GM21737 (cell line): ENCODE data around the gene RASGRP4.
"Not testable (repeated sequence)": the region's sequence is repeated elsewhere in the genome, so short reads cannot be mapped to it uniquely, and the experiment has no call there.

Source experiments
- ATAC-seq: cut with Tn5 transposase; IDR thresholded peaks from one replicate; pipeline ENCODE4 v1.9.1; 2021; ENCODE audit warnings: mild to moderate bottlenecking, moderate library complexity; ENCODE audit not compliant: unreplicated experiment

RASGRP4 gene

DNA sequence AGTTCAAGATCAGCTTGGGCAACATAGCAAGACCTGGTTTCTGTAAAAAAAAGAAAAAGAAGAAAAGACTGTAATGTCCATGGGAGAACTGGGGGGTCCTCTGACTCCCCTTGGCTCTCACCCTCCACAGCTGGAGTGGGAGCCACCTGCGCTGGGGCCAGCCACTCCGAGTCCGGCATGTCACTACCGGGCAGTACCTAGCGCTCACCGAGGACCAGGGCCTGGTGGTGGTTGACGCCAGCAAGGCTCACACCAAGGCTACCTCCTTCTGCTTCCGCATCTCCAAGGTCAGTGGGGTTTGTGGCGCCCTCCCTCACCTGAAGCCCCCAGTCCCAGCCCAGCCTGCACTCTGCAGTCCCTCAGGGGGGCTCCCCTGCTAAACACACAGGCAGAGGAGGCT lies 22.2 kb upstream of the RASGRP4 start:
- no peak for ATAC-seq

DNA sequence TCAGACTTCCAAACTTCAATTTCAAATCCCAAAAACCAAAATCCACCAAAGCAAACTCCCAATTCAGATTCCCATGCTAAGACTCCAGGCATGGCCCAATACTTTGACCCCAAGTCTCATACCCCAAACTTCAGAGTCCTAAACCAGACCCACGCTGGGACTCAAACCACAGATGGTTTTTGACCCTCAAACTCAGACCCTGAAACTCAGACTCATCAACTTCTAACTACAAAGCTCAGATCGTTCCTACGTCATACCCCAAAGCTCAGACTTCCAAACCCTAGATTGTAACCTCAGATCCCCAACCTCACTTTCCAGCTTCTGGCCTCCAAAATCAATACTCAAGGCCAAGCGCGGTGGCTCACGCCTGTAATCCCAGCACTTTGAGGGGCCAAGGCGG lies 19.3 kb upstream of the RASGRP4 start:
- ATAC-seq: no peak

DNA sequence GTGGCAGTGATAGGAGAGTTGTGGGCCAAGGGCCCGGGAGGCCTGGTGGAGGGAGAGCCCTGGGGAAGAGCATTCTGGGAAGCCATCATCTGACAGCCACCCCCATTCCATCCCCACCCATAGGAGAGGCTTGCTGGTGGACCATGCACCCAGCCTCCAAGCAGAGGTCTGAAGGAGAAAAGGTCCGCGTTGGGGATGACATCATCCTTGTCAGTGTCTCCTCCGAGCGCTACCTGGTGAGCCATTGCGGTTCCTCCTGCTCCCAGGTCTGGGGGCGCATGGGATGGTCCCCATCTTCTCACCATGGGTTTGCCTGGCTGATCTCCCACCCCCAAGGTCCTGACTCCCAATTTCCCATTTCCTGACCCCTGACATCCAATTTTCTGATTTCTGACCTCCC lies 18.0 kb upstream of the RASGRP4 start:
- no peak for ATAC-seq

DNA sequence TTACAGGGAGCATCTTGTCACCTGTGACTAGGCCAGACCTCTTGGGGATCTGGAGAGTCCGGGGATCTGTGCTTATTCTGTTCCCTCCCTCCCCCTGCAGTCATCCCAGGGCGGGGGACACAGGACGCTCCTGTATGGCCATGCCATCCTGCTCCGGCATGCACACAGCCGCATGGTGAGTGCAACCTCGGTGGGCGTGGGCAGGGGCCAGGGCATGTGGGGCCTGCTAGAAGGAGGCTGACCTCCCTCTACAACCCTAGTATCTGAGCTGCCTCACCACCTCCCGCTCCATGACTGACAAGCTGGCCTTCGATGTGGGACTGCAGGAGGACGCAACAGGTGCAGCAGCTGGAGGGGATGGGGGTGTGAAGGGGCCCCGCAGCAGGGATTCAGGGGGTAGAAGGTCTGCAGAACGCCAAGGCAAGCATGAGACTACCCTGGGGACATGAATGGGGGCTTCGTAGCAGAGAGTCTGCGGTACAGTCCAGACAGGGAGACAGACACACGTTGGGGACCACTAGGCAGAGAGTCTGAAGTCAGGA lies 17.5 kb upstream of the RASGRP4 start:
- ATAC-seq: no peak

DNA sequence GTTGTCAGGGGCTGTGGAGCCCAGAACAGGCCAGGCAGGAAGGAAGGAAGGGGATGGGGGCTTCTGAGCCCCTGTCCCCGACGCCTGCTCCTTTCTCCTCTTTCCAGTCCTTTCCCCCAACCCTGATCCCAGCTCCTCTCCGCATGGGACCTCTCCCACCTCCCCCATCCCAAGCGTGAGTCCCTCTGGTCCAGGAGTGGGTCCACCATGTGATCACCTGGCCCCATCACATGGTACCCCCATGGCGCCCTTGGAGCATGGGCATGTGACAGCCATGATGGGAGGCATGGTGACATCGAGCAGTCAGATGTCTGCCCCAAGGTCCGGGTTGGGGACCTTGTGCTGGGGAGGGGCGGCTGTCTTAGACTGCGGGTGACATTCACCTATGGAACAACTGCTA lies 16.7 kb upstream of the RASGRP4 start:
- ATAC-seq: no peak

DNA sequence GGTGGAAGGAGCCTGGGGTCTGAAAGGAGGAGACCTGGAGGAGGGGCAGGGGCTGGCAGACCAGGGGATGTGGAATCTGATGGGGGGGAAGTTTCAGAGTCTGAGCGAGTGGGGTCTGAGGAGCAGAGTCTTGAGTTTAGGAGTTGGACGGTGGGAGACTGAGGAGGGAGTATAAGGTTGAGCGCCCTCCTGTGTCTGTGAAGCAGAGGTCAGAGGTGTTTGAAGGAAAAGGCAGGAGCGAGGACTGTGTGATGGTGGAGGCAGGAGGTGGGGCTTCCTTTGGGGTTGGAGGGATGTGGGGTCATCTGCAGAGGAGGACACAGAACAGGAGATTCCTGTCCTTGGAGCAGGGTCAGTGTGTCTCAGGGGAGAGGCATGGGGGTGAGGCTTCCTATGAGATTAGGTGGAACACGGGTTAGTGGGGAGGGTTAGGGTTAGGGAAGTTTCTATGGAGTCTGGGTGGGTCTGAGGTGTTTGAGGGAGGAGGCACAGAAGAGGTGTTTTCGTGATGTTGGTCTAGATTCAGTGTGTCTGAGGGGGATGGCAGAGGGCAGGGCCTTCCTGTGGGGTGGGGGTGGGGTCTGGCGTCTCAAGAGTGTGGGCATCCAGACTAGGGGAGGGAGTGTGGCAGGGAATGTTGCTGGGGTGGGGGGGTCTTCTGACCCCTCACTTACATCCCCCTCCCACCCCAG lies 15.8 kb upstream of the RASGRP4 start:
- no peak for ATAC-seq

DNA sequence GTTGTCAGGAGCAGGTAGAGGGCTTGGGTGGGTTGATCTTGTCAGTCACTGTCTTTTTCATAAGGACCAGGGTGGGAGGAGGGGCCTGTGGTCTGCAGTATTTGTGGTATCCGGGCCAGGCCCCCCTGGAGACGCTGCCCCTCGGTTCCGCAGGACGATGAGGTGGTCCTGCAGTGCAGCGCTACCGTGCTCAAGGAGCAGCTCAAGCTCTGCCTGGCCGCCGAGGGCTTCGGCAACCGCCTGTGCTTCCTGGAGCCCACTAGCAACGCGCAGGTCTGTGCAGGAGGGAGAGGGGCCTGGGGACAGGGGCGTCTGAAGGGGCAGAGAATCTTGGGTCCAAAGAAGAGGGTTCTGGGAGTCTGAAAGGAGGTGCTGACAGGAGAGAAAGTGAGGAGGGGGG lies 14.6 kb upstream of the RASGRP4 start:
- ATAC-seq: no peak

DNA sequence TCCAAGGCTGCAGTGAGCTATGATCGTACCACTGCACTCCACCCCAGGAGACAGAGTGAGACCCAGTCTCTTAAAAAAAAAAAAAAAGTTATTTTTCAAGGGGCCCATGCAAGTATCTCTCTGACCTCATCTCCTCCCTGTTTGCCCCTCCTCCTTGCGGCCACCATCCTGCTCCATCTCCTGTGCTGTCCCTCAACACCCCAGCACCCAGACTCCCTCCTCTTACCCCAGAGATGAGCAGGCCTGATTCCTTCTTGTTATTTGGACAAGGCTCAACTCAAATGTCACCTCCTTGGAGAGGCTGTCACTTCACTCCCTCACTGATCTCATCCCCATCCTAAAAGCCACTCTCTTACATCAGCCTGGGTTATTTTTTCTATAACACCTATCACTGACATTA lies 11.9 kb upstream of the RASGRP4 start:
- no peak for ATAC-seq

DNA sequence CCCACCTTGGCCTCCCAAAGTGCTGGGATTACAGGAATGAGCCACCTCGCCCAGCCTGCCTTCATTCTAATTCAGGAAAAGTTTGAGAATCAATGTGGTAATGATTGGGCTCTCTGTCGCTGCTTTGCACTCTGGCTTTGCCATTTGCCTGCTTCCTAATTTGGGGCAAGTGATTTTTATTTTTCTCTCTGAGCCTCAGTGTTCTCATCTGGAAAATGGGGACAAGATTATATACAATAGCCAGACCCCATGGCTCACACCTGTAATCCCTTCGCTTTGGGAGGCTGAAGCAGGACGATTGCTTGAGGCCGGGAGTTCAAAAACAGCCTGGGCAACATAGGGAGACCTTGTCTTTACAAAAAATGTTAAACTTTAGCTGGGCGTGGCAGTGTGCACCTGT lies 11.3 kb upstream of the RASGRP4 start:
- ATAC-seq: no peak

DNA sequence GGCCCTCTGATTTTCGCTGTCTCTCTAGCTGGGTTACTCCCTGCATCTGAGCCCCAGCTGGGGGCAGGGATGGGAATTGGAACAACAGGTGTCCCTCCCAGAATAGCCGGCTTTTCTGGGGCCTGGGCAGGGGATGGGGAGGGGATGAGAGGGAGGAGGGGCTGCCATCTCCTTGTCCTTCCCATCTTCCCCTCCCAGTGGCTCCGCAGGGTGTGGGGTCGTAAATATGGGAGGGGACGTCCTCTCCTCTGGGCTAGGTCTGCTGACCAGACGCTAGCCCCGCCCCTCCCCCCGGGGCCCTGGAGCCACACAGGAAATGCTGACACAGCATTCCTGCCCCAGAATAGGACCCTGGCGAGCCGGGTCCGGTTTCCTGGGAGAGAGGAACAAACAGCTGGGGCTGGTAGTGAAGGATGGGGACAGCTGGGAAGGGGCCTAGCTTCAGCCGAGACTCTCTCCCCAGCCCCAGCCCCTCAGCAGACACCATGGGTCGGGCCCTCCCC lies 8.6 kb upstream of the RASGRP4 start:
- no peak for ATAC-seq

DNA sequence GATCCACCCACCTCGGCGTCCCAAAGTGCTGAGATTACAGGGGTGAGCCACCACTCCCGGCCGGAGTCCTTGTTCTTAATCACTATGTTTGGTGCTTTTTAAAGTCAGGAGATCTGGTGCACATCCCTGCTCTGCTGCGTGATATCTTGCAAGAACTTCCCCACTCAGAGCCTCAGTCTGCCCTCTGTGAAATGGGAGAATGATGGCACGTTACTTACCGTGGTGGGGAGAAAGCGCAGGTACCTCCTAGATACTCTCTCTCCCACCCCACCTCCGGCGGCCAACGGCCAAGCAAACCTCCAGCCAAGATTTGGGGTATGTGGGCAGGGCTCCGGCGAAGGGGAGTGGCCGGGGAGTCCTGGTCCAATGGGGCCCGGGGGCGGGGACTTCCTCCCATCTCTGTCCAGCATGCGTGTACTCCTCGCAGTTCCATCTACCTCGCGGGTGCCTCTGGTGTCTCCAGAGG lies 7.3 kb upstream of the RASGRP4 start, which contains the start of gene RYR1:
Gene RYR1, plus strand, starts transcription at position 424 of the 466 bp plus-strand sequence. CDS start 139 bp downstream, outside the sequence.
- ATAC-seq: no peak

DNA sequence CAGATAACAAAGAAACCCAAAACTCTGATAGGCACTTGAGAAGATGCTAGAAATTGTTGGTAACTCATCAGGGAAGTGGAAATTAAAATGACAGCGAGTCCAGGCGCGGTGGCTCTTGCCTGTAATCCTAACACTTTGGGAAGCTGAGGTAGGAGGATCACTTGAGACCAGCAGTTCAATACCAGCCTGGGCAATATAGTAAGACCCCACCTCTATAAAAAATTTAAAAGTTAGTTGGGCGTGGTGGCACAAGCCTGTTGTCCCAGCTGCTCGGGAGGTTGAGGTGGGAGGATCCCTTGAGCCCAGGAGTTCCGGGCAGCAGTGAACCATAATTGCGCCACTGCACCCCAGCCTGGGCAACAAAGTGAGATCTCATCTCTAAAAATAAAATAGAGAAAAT lies 4.9 kb upstream of the RASGRP4 start:
- ATAC-seq: no peak

DNA sequence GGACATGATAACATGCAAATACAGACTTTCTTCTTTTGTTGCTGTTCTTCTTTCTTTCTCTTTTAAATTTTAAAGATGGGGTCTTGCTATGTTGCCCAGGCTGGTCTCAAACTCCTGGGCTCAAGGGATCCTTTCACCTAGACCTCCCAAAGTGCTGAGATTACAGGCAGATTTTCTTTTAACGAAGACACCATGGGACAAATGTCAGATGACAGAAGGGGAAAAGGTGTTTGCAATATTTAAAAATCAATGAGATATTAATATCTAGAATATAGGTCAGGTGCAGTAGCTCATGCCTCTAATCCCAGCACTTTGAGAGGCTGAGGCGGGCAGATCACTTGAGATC lies 3.8 kb upstream of the RASGRP4 start:
- ATAC-seq: no peak

DNA sequence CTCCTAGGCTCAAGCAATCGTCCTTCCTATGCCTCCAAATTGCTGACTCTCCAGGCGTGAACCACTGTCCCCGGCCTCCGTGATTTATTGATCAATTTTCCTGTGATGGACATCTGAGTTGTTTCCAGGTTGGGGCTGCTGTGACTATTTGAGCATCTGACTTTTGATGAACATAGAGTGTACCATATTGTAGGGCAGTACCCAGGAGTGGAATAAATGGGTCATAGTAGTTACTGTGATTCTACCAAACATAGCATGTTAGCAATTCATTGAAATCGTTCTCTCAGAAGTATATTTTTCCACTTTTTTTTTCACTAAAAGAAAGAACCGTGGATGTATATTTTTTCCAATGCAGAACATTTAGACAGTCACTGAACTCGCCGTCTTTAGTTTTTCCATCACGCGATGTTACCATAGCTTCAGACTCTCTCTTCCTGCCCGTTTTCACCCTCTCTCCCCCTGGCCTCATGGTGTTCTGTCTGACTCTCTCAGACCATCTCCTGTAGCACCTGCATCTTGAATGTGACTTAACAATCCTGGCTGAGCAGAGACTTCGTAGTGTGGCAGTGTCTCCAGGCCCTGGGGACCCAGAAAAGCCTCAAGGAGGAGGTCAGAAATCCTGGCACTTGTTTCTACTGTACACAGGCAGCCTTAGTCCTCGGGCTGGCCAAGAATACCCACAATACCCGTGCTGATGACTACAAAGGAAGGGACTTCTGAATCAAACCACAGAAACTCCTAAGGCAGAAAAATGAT lies 3.2 kb upstream of the RASGRP4 start:
- no peak for ATAC-seq

DNA sequence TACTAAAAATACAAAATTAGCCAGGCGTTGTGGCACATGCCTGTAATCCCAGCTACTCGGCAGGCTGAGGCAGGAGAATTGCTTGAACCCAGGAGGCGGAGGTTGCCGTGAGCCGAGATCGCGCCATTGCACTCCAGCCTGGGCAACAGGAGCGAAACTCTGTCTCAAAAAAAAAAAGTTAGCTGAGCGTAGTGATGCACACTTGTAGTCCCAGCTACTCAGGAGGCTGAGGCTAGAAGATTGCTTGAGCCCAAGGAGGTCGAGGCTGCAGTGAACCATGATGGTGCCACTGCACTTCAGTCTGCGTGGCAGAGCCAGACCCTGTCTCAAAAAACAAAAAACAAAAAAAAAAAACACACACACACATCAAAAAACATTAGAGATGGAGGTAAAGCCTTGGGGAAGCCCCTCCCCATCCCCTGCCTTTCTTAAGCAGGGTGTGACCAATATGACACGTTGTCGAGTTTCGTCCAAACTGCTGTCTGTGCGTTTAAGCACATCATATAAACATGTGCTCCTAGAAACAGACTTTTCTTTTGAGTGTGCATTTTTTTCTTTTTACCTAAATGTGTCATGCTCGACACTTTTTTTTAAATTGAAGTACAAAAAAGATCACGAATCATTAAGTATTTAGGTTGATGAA lies 1.1 kb upstream of the RASGRP4 start:
- ATAC-seq: not testable (repeated sequence)

DNA sequence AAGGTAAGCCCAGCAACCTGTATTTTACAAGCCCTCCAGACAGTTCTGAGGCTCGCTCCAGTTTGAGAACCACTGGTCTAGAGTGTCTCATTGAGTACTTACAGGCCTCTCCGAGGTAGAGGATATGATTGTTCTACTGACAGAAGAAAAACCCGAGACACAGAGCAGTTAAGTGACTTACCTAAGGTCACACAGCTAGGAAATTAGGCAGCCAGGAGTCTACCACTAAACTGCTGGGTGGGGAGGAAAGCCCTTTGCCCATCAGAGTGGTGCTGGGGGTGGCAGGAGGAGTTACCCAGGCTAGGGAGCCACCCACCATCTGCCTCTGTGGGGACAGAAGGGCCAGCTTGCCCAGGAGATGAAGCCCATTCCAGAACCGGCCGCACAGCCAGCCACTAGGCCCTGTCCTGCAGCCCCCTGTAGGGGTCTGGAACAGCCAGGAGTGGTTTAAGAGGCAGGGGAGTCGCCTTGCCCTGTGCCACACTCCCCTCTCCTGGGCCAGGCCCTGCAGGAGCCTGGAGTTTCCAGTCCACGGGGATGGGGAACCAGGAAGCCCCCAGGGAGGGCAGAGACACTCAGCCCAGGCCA lies 703 bp downstream of the RASGRP4 start:
- ATAC-seq: no peak

DNA sequence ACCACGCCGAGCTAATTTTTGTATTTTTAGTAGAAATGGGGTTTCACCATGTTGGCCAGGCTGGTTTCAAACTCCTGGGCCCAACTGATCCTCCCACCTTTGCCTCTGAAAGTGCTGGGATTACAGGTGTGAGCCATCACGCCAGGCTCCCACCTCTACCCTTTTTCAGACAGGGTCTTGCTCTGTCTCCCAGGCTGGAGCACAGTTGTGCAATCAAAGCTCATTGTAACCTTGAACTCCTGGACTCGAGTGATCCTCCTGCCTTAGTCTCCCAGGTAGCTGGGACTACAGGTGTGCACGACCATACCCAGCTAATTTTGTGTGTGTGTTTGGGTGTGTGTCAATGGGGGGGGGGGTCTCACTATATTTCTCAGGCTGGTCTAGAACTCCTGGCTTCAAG lies 1.7 kb downstream of the RASGRP4 start:
- ATAC-seq: no peak

DNA sequence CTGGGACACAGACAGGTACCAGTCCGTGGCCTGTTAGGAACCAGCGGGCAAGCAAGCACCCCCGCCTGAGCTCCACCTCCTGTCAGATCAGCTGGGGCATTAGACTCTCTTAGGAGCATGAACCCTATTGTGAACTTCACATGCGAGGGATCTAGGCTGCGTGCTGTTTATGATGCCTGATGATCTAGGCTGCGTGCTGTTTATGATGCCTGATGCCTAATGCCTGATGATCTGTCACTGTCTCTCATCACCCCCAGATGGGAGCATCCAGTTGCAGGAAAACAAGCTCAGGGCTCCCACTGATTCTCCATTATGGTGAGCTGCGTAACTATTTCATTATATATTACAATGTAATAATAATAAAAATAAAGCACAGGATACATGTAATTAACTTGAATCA lies 3.6 kb downstream of the RASGRP4 start:
- ATAC-seq: no peak

DNA sequence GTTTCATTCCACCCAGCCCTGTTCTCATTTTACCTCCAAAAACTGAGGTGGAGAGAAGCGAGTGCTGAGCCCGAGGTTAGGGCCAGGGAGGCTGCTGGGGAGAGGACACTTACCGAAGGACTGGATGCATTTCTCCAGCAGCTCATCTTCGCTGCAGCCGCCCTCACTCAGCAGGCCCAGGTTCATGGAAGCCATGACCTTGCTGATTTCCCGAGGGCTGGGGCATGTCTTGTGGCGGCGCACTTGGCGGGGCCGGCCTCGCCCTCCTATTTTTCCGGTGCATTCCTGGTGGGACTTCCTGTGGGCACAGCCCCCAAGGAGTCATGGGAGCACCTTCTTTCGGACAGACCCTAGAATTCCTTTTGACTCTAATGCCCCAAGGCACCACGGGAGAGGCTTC lies 4.2 kb downstream of the RASGRP4 start:
- ATAC-seq: no peak

DNA sequence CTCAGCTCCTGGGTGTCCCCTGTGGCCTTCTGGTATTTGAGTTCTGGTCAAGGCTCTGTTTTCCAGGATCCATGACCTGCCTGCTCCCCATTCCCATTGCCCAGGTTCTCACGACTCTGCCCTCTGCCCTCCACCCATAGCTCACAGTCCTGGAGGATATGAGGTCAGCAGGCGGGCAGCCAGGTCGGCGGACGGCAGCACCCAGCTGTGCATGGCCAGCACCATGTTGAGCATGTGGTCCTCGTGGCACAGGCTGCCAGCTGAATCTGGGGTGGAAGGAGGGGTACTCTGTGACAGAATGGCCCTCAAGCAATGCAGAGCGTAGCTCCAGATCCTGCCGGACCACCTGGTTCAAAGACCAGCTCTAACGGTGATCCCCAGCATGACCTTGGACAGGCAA lies 5.1 kb downstream of the RASGRP4 start:
- no peak for ATAC-seq
